Spleen (tissue), 11 donors: ENCODE results near the gene CNTN5. TPM values are rescaled to one million over a fixed set of nuclear protein-coding genes. Genes with fewer than 3 reads are reported as not detected.

Source experiments
- DNase-seq: peaks from one replicate; pipeline ENCODE4 v3.0.0-alpha.2; 2020
- H3K27ac ChIP-seq, 8 donors: fragments of 200-600 bp; sonication (generic) in 7 of 8; 1 replicate in 4 of 8; 2 replicates in 4 of 8; pipeline versions ENCODE4 v1.5.0 to v1.8.0; 2016 to 2021; ENCODE audit warnings: inconsistent platforms in 4 of 8, mild to moderate bottlenecking in 4 of 8, moderate library complexity in 1 of 8
- H3K27me3 ChIP-seq, 7 donors: fragments of 200-600 bp; sonication (generic) in 6 of 7; replicated peaks in 1 of 7; 1 replicate in 4 of 7; 2 replicates in 3 of 7; pipeline versions ENCODE4 v1.5.0 to v1.8.0; 2016 to 2021; ENCODE audit warnings: inconsistent platforms in 3 of 7, mild to moderate bottlenecking in 1 of 7
- H3K36me3 ChIP-seq, 6 donors: fragments of 200-600 bp; sonication (generic) in 5 of 6; 1 replicate in 4 of 6; 2 replicates in 2 of 6; pipeline versions ENCODE4 v1.5.0 to v1.8.0; 2016 to 2021; ENCODE audit warnings: inconsistent platforms in 2 of 6
- H3K4me1 ChIP-seq, 6 donors: fragments of 200-600 bp; sonication (generic) in 5 of 6; 1 replicate in 3 of 6; 2 replicates in 3 of 6; pipeline versions ENCODE4 v1.5.0 to v1.8.0; 2016 to 2021; ENCODE audit warnings: inconsistent platforms in 3 of 6
- H3K4me3 ChIP-seq, 8 donors: fragments of 200-600 bp; sonication (generic) in 7 of 8; 1 replicate in 4 of 8; 2 replicates in 4 of 8; pipeline versions ENCODE4 v1.5.0 to v1.8.0; 2016 to 2021; ENCODE audit warnings: inconsistent platforms in 4 of 8, mild to moderate bottlenecking in 4 of 8, moderate library complexity in 2 of 8
- H3K9me3 ChIP-seq, 8 donors: fragments of 200-600 bp; sonication (generic) in 7 of 8; 1 replicate in 4 of 8; 2 replicates in 4 of 8; pipeline versions ENCODE4 v1.5.0 to v1.8.0; 2016 to 2021; ENCODE audit warnings: inconsistent platforms in 4 of 8
- POLR2A ChIP-seq, 3 donors: fragments of 450-650 bp; IDR thresholded peaks; one replicate each; pipeline ENCODE4 v1.5.1; 2017; ENCODE audit warnings: antibody characterized with exemption in 3 of 3, mild to moderate bottlenecking in 1 of 3
- POLR2AphosphoS5 ChIP-seq, 3 donors: sonication (generic); formaldehyde crosslinking; IDR thresholded peaks; one replicate each; pipeline ENCODE4 v1.5.1; 2017; ENCODE audit warnings: antibody characterized with exemption in 3 of 3
- WGBS, 5 donors: extraction: QIAGEN DNeasy Blood & Tissue Kit in 3 of 5; methylation state at CpG; one replicate each; pipeline versions ENCODE4 v1.1.5 to v1.1.7; 2013 to 2018; 5-methylcytosine and 5-hydroxymethylcytosine counted together
- intact Hi-C: fragments of 100-400 bp; cut with DNase I; formaldehyde crosslinking; loops from one replicate; pipeline ENCODE4 v1.15.0; 2023; ENCODE audit warnings: low total_unique reads
- polyA plus RNA-seq, 3 donors: library from polyadenylated mRNA; stranded (reverse); fragments of 200-250 nt; gene quantifications; one replicate each; pipeline ENCODE4 v1.2.1, GENCODE V29; 2013
- total RNA-seq, 7 donors: library from RNA; depleted of rRNA in 3 of 7; stranded (reverse); fragments of >200 nt in 3 of 7; fragmentation: NEBNext Ultra II Directional in 4 of 7; extraction: Animal tissue kit (Norgen Biotek cat#: 25700) in 4 of 7; gene quantifications; one replicate each; pipeline versions ENCODE4 v1.1.0 to v1.2.1, GENCODE V29; 2016 to 2021
- TF ChIP-seq, protein P1 (sequence below), 11 experiments: fragments of 200-600 bp in 7 of 11; fragments of 450-650 bp in 4 of 11; sonication (generic) in 4 of 11; IDR thresholded peaks in 8 of 11; conservative IDR thresholded peaks in 3 of 11; 1 replicate in 7 of 11; 2 replicates in 4 of 11; pipeline versions ENCODE4 v1.4.0 to v1.8.0; 2016 to 2021; ENCODE audit warnings: antibody characterized with exemption in 11 of 11, inconsistent platforms in 4 of 11, mild to moderate bottlenecking in 1 of 11
- donor health status: healthy with polysubstance abuse.
- donor health status: DM: no; HTN: no; CAD: no; lungs with moderate emphysema.
- donor health status: DM: no; HTN: no; CAD: no.
- donor health status: Bipolar disorder and iron deficiency.
- donor health status: healthy.
- donor health status: DM: no; HTN: no; CAD: no.
- donor health status: DM: yes; HTN: yes; CAD: no.

Gene CNTN5
- total and polyA plus RNA-seq, 10 donors: 0.02 TPM; not detected in 8

- DNase-seq: no peak
- 78 to 91% (median 86%) methylated on average over 5 of the region's 5 CpGs for WGBS, 5 donors
- no peak overlapping the region for H3K4me3 ChIP-seq
- H3K36me3 ChIP-seq: no peaks in the 10 kb centered on the region
- no peak overlapping the region for H3K27ac ChIP-seq
- no peaks in the 10 kb centered on the region for H3K27me3 ChIP-seq
- no peaks in the 10 kb centered on the region for H3K4me1 ChIP-seq
- intact Hi-C loops: no loop called here
- peaks cover 0 to 9% (median 0%) of the 10 kb centered on the region in 8 donors for H3K9me3 ChIP-seq
- TF ChIP-seq POLR2AphosphoS5 (IDR thresholded peaks at IDR 0.05): no peak
- TF ChIP-seq, protein P1, sequence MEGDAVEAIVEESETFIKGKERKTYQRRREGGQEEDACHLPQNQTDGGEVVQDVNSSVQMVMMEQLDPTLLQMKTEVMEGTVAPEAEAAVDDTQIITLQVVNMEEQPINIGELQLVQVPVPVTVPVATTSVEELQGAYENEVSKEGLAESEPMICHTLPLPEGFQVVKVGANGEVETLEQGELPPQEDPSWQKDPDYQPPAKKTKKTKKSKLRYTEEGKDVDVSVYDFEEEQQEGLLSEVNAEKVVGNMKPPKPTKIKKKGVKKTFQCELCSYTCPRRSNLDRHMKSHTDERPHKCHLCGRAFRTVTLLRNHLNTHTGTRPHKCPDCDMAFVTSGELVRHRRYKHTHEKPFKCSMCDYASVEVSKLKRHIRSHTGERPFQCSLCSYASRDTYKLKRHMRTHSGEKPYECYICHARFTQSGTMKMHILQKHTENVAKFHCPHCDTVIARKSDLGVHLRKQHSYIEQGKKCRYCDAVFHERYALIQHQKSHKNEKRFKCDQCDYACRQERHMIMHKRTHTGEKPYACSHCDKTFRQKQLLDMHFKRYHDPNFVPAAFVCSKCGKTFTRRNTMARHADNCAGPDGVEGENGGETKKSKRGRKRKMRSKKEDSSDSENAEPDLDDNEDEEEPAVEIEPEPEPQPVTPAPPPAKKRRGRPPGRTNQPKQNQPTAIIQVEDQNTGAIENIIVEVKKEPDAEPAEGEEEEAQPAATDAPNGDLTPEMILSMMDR (IDR thresholded peaks at IDR 0.05 in 8 of 11, conservative IDR thresholded peaks at IDR 0.05 in 3 of 11): no peak
Observed at GRCh38 chr11:100177651-100178050, 1156.9 kb downstream of the CNTN5 start.

- intact Hi-C loops: no loop called here
- TF ChIP-seq POLR2A (IDR thresholded peaks at IDR 0.05): no peak
- TF ChIP-seq, protein P1 (IDR thresholded peaks at IDR 0.05 in 8 of 11, conservative IDR thresholded peaks at IDR 0.05 in 3 of 11): no peak
- TF ChIP-seq POLR2AphosphoS5 (IDR thresholded peaks at IDR 0.05): no peak
Observed at GRCh38 chr11:100182350-100182749, 1161.6 kb downstream of the CNTN5 start.

DNA sequence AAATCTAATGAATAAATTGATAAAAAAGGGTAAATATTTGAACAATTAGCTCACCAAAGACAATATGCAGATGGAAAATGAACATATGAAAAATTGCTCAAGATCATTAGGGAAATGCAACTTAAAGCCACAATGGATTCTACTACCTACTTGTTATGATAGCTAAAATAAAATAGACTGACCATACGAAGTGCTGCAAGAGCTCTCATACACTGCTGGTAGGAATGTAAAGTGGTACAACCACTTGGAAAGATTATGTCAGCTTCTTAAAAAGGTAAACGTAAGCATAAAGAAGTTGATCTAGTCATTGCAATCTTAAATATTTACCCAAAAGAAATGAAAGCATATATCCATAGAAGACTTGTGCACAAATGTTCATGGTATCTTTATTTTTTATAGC, 1162.2 kb downstream of the CNTN5 start:
- DNase-seq: no peak
- H3K4me1 ChIP-seq: no peaks in the 10 kb centered on the region
- intact Hi-C loops: no loop called here
- WGBS, 5 donors: 72 to 87% (median 81%) methylated on average over 2 of the region's 2 CpGs
- peaks cover 0 to 29% (median 7%) of the 10 kb centered on the region in 8 donors for H3K9me3 ChIP-seq
- no peak overlapping the region for H3K27ac ChIP-seq
- no peak for TF ChIP-seq POLR2AphosphoS5 (IDR thresholded peaks at IDR 0.05)
- TF ChIP-seq, protein P1 (IDR thresholded peaks at IDR 0.05 in 8 of 11, conservative IDR thresholded peaks at IDR 0.05 in 3 of 11): no peak
- no peak overlapping the region for H3K4me3 ChIP-seq
- H3K36me3 ChIP-seq: no peaks in the 10 kb centered on the region
- H3K27me3 ChIP-seq: no peaks in the 10 kb centered on the region

More at GRCh38 chr11:100182350-100182749, 1161.6 kb downstream of the CNTN5 start:
- Histone ChIP-seq H3K36me3 (no peaks in the 10 kb centered on the region), H3K9me3 (peaks cover 0 to 29% (median 7%) of the 10 kb centered on the region in 8 donors), H3K27ac (no peak overlapping the region), H3K4me1 (no peaks in the 10 kb centered on the region), H3K27me3 (no peaks in the 10 kb centered on the region), H3K4me3 (no peak overlapping the region)
- DNase-seq: no peak

GRCh38 chr11:100185588-100185987, 1164.8 kb downstream of the CNTN5 start:
- DNase-seq: no peak
- 82 to 91% (median 88%) methylated on average over 5 of the region's 5 CpGs for WGBS, 5 donors
- no peak overlapping the region for H3K4me3 ChIP-seq
- TF ChIP-seq POLR2AphosphoS5 (IDR thresholded peaks at IDR 0.05): no peak
- TF ChIP-seq POLR2A (IDR thresholded peaks at IDR 0.05): no peak
- TF ChIP-seq, protein P1 (IDR thresholded peaks at IDR 0.05 in 8 of 11, conservative IDR thresholded peaks at IDR 0.05 in 3 of 11): no peak
- H3K27ac ChIP-seq: no peak overlapping the region
- H3K4me1 ChIP-seq: no peaks in the 10 kb centered on the region
- no peaks in the 10 kb centered on the region for H3K36me3 ChIP-seq
- intact Hi-C loops: no loop called here
- no peaks in the 10 kb centered on the region for H3K27me3 ChIP-seq
- peaks cover 0 to 29% (median 7%) of the 10 kb centered on the region in 8 donors for H3K9me3 ChIP-seq
